LNCAP (cell line): Measurements from ENCODE around the gene XIRP1.

Experiments used
- CTCF ChIP-seq: fragments of 450-650 bp; IDR thresholded peaks from 2 replicates; pipeline ENCODE4 v1.5.1; 2017; ENCODE audit warnings: mild to moderate bottlenecking

The XIRP1 gene

GRCh38 chr3:39184081-39184967, 8.1 kb downstream of the XIRP1 start:
- TF ChIP-seq CTCF, result no peak

- no peak for TF ChIP-seq CTCF
Measured at GRCh38 chr3:39183211-39184080, 8.9 kb downstream of the XIRP1 start.

- TF ChIP-seq CTCF, result no peak
Measured at GRCh38 chr3:39181408-39182335, 10.7 kb downstream of the XIRP1 start.

- no peak for TF ChIP-seq CTCF
Measured at GRCh38 chr3:39180546-39181346, 11.6 kb downstream of the XIRP1 start.

- TF ChIP-seq CTCF, result no peak
Measured at GRCh38 chr3:39180183-39180545, 12.2 kb downstream of the XIRP1 start.

- TF ChIP-seq CTCF, result no peak
Measured at GRCh38 chr3:39178553-39178952, 13.8 kb downstream of the XIRP1 start.
